Measurements from ENCODE around the gene BHLHA15. TPM values are rescaled to one million over a fixed set of nuclear protein-coding genes. Genes with fewer than 3 reads are reported as not detected.

BHLHA15 gene
- total and polyA plus RNA-seq, 9 of the 15 experiments (the other 6 are each of a cell fraction or from before 2014, with no cell fraction given), result 0.22 to 2.0 (median 1.1) TPM; not detected in 4

- no peak for TF ChIP-seq MYBL2 (IDR thresholded peaks at IDR 0.05; ENCODE audit: low read depth)
- TF ChIP-seq MYBL2 (CRISPR knock-in tag; IDR thresholded peaks at IDR 0.05; ENCODE audit: borderline replicate concordance), result no peak
- peak; percentile 97 for TF ChIP-seq SMARCE1 (IDR thresholded peaks at IDR 0.05)
- TF ChIP-seq TAF7 (tag; IDR thresholded peaks at IDR 0.05), result no peak
- TF ChIP-seq TRIM28 (IDR thresholded peaks at IDR 0.05), result no peak
- peak; percentile 94 for TF ChIP-seq SMAD4 (CRISPR knock-in tag; conservative IDR thresholded peaks at IDR 0.05)
- TF ChIP-seq ZNF133 (CRISPR knock-in tag; IDR thresholded peaks at IDR 0.05), result no peak
- TF ChIP-seq POLR2A (conservative IDR thresholded peaks at IDR 0.05), result no peak
- TF ChIP-seq ZNF324 (CRISPR knock-in tag; IDR thresholded peaks at IDR 0.05), result no peak
- peak; percentile 66 for TF ChIP-seq NFIC (IDR thresholded peaks at IDR 0.05)
- TF ChIP-seq SMARCC2 (IDR thresholded peaks at IDR 0.05; ENCODE audit: low read depth), result peak; percentile 87; the same call in 1 of the 2 replicates
- no peak for TF ChIP-seq ZBTB34 (CRISPR knock-in tag; IDR thresholded peaks at IDR 0.05)
- no peak for TF ChIP-seq MEF2A (IDR thresholded peaks at IDR 0.05; ENCODE audit: control insufficient read depth, low read depth, low read length)
- TF ChIP-seq HDGF (IDR thresholded peaks at IDR 0.05), result no peak
- TF ChIP-seq ZFPM2 (CRISPR knock-in tag; IDR thresholded peaks at IDR 0.05), result no peak
- 0 out of 2 replicates have a peak, but pooled peaks have one; percentile 22 for TF ChIP-seq L3MBTL2 (IDR thresholded peaks at IDR 0.05)
- no peak for TF ChIP-seq E2F4 (CRISPR knock-in tag; IDR thresholded peaks at IDR 0.05; ENCODE audit: low read depth)
- no peak for TF ChIP-seq NCOA2 (IDR thresholded peaks at IDR 0.05; ENCODE audit: partially characterized antibody in 2 of 2)
- TF ChIP-seq SNIP1 (IDR thresholded peaks at IDR 0.05; ENCODE audit: low read depth), result no peak
- TF ChIP-seq NELFE (IDR thresholded peaks at IDR 0.05; ENCODE audit: insufficient read depth, insufficient read length), result no peak
- TF ChIP-seq ZNF184 (CRISPR knock-in tag; IDR thresholded peaks at IDR 0.05), result no peak
- 0 out of 2 replicates have a peak, but pooled peaks have one; percentile 56 for TF ChIP-seq CUX1 (CRISPR knock-in tag; IDR thresholded peaks at IDR 0.05)
- TF ChIP-seq MEF2D (tag; conservative IDR thresholded peaks at IDR 0.05; ENCODE audit: low read depth), result no peak
These were observed 6.7 kb downstream of the BHLHA15 start (continued) for GRCh38 chr7:98217623-98218582.

Data from K562 (cell line).